HG02938 (cell line): ENCODE data around the gene SLC8A3.

ENCODE experiments used
- ATAC-seq: cut with Tn5 transposase; IDR thresholded peaks from one replicate; pipeline ENCODE4 v1.9.1; 2021; ENCODE audit warnings: mild to moderate bottlenecking, moderate library complexity; ENCODE audit not compliant: unreplicated experiment

The SLC8A3 gene

DNA sequence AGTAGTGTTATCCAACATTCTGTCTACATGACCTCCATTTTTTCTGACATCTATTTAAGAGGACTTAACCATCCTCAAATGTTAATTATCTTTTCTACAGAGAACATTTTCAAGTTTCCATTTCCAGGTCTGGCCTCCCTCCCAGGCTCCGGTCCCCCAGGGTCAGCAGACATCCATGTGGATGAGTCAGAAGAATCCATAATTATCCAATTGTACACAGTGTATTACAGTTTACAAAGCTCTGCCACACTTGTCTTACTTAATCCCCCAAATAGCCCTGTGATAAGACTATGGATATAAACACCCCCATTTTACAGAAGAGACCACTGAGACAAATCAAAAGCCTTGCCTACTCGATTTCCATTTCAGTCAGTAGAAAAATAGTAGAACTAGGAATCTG lies 65.0 kb downstream of the SLC8A3 start:
- ATAC-seq: no peak

DNA sequence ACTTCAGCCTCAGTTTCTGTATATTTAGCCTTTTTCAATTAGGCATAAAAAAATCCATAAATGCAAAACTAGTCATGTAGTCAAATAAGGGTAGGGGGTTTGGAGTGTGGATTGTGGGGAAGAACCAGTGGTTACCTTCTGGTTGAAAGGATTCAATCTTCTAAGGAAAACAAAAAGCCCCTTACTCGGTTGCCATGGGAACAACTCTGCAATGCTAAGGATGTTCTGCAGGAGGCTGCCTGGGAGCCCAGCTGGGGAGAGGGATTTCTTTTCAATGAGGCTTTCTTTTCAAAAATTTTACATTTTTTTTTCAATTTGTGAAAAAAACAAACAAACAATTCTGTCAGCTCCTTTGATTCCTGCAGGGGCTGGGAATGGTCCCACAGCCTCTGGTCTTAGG lies 67.2 kb downstream of the SLC8A3 start:
- no peak for ATAC-seq

DNA sequence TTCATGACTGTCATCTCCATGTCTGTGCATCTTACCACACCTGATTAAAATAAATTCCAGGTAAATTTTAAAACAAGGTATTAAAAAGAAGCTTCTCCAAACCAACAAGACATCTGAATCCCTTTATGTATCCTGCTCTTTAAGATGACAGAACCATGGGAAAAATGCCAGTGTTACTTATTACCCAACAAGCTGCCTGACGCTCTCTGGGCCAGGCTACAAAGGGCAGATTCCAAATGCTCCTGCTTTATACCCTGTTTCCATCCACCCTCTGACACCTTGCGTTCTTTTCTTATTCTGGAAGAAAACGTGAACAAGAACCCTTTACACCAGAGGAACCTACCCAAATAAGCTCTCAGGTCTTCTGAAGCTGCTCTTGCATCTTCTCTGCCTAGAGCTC lies 70.7 kb downstream of the SLC8A3 start:
- no peak for ATAC-seq

DNA sequence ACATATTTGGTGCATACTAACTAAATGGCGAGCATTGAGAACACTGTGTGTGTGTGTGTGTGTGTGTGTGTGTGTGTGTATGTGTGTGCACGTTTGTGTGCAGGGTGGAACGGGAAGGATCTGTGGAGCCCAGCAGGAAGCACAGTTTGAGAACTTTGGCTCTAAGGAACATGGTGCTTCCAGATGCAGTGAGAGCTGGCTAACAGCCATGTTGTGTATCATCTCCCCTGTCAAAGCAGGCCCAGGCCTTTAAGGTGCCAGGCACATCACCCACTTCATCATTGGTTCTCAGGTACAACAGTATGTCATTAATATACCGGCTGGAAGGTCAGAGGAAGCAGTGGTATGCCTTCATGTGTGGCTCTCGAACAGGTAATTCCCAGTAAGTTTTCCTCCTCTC lies 72.5 kb downstream of the SLC8A3 start:
- no peak for ATAC-seq

DNA sequence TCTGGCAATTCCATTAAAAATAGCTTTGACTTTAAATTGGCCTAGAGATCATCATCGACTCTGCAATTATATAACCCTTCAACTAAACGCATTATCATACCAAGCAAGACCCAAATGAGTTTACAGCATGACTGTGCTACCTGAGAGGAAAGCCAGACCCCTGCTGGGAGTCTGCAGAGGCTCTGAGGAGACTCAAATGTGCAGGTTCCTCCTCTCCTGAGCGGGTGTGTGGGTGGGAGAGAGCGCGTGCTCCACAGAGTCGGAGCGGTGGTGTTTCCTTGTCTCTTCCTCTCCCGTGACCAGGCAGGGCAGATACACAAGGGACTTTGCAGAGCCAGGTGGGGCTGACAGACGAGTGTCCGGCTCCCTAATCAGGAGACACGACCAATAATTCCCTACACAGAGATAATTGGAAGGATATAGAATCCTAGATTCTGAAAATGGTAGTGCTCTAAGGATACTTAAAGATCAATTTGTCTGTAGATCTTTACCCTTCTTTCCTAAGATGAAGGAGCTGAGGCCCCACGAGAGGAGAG lies 74.1 kb downstream of the SLC8A3 start:
- ATAC-seq: no peak

DNA sequence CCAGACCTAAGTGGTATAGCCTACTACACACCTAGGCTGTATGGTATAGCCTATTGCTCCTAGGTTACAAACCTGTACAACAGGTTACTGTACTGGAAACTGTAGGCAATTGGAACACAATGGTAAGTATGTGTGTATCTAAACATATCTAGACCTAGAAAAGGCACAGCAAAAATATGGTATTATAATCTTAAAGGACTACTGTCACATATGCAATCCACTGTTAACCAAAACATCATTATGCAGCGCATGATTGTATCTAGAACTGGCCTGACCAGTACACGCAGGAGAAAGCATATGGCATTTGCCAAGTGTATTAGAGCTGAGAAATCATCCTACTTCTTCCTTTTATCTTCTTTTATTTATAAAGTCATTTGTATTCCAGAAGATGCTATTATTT lies 75.5 kb downstream of the SLC8A3 start:
- ATAC-seq: no peak

DNA sequence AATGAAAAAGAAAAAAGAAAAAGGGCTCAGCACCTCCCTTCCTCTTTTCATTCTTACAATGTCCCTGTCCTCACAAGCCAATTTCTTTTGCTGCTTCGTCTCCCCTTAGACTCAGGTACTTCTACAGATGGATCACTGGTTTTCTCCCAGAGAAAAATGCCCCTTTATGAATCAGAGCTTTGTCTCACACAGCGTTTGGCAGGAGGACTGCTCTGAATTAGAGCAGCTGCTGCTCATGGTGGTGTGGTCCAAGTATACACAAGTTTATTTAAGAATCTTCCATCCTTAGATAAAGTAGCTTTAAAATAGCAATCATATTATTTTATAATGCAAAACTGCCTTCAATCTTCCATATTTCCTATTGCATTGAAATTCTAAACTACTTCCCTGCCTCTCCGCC lies 80.3 kb downstream of the SLC8A3 start:
- ATAC-seq: no peak

DNA sequence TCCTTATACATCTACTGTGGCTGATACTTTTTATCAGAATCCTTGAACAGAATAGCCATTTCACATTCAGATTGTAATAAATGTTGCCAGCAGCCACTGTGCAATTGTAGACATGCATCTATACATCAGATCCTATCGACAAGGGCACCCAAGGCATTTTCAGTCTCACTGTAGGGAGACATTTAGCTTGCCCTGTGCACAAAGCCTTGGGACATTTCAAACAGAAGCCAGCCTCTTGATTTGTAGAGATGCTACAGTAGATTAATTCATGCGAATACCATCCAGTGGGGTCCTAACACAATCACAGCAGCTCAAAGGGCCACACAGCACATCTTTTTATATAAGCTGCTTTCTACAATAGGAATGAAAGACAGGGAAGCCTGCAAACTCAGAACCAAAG lies 81.4 kb downstream of the SLC8A3 start:
- ATAC-seq: no peak

DNA sequence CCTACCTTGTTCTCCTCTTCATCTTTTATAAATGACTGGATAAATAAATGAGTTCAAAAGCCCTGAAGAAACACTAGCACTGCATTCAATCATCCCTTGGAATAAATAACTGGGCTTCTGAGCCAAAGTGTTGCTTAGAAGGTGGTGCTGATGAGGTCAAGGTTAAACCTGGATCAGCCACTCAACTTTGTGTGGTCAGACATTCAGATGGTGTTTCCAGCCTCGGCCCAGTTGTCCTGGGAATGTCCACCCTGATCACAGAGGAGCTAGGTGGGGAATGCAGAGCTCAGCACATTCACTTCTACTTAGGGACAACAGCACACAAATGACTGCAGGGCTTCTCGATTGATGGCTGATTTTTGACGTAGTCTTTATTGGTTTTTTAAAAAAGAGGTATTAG lies 88.7 kb downstream of the SLC8A3 start:
- no peak for ATAC-seq

DNA sequence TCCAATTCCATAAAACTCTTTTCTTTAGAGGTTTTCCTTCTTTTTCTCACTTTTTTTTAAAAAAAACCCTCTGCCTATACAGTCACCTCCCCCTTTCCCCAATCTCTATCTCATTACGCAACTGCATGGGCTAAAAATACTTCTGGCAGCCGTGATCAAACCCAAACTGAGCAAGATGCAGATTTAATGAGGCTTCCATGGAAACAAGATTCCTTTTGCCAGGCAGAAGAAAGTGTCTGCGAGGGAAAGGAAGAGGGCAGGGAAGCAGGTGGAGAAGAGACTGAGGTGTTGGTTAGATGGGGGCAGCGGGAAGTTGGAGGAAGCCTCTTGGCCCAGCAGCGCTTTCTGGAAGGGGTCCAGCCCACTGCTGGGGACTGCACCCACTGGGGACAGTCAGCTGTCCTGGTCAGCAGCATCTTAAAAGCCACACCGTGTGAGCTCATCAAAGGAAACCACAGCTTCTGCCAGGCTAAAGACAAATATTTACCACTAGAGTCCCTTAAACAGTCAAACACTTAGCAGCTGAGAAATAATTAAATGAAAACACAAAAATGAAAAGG lies 90.4 kb downstream of the SLC8A3 start:
- ATAC-seq: no peak

DNA sequence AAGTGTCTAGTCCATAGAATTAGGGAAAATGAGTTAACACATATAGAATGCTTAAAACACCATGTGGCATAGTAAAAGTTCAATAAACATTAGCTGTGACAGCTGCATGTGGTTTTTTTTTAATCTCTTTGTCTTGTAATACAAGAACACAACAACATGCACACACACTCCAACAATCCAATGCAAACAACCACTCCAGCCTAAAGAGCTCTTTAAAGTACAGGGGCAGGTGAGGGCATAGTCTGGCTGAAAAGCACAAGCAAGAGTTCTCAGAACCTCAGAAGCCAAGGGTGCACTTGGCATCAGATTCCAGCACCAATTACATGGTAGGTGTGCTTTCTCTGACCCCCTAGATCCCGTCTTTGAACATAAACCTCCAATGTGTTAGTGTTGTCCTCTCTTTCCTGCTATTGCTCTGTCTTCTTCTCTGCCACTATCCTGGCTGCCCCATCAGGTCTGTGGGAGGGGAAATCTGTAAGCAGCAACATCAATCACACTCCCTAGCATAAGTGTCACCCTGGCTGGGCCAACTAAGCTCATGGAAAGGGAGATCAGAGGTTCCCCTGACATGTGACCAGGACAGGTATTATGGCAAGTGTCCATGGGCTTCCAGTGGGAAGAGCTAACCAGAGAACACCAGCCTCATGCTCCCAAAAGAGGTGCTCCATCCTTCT lies 91.0 kb downstream of the SLC8A3 start:
- ATAC-seq: no peak

DNA sequence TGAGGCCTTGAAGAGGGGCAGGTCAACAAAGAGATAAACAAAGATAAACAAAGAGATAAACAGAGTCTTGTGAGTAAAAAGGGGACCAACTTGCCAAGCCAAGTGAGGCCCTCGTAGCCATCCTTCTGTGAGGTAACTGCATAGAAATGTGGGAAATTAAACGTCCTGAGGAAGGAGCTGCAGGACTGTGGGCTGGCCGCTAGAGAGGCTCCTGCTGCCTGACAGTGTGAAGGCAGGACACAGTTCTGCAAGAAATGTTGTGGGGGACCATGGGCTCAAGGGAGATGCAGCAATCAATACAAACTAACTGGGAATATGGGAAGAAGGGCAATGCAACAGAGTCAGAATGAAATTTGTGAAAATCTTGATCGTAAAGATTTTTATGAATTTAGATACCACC lies 91.9 kb downstream of the SLC8A3 start:
- ATAC-seq: no peak

DNA sequence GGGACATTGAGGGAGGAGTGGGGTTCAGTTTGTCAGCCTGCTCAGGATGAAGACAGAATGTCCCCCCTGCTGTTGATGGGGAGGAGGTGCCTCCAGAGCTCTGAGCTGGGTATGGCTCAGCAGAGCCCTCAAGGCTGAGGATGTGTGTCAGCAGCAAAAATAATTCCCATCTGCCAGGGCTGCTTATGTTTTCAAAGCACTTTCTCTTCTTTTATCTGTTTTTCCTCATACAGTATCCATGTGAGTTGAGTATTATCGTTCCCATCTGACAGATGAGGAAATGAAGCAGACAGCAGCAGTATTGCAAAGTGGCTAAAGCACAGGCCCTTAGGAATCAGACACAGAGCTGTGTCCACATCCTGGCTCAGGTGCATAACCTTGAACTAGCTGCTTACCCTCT lies 94.1 kb downstream of the SLC8A3 start:
- ATAC-seq: no peak

DNA sequence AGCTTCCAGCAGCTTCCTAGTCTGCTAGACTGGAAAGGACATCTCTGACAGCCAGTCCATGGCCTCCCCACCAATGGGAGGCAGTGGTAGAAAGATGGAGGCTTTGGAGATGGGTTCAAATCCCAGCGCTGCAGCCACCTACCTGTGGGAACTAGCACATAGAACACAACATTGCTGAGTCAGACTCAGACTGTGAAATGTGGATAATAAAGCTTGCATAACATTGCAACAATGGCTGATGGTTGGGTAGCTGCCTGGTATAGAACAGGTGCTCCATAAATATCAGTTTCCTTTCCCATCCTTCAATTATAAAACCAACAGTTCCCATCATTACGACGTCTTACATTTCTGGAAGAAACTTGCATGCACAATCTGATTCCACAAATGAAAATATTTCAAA lies 94.6 kb downstream of the SLC8A3 start:
- no peak for ATAC-seq

DNA sequence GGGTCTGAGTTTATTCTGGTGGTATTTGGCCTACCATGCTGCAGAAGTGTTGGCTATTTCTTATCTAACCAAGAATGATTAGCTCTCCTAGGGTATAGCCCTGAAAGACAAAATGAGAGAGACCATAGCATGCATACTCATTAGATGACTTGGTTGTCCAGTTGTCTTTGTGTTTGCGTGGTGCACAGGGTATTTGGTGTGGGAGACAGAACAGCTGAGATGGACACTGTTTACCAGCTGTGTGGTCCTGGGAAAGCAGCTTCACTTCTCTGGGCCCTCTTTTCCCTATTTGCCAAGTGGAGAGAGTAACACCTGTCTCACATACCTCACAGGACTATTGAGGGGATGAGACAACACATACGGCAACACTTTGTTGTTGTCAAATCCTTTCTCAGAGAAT lies 95.6 kb downstream of the SLC8A3 start:
- no peak for ATAC-seq

DNA sequence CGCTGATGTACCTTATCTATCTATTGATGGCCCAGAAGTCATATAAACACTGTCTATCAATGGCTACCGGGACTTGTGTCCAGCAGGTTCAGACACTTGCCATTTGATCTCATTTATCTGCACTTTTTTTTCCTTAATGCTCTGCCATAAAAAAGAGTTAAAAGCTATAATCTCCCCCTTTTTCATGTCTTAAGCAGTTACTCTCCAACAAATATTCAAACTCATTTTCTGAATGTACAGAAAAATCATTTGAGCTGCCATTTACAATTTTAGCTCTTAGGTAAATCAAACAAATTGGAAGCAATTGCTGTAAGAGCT lies 101.4 kb downstream of the SLC8A3 start:
- no peak for ATAC-seq

DNA sequence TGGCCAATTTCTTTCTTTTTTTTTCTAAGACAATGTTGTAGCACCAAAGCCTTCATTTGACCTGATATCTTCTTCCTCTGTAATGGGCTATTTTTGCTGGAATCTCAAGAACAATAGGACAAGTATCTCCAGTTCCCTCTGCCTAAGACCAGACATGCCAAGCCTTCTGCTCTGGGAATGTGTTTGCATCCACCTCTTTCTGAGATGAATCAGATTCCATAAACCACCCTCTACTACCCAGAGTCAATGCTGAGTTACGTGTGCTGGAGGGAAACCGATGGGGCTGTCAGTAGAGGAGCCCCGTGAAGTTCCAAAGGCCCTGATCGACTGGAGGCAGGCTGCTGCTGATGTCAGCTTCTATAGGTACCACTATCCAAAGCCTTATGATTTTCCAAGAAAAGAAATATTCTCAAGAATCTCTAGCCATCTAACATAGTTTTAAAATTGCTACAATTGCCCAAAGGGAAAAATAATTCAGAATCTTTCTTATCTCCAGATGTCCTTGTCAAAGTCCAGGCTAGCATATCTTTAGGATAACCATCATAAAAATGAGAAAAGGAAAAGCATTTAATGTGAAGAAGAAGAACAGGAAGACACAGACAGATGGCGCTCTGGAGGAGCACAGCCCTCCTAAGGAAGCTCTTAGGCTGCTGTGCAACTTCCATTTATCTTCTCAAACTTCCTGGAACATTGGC lies 101.9 kb downstream of the SLC8A3 start:
- ATAC-seq: no peak

DNA sequence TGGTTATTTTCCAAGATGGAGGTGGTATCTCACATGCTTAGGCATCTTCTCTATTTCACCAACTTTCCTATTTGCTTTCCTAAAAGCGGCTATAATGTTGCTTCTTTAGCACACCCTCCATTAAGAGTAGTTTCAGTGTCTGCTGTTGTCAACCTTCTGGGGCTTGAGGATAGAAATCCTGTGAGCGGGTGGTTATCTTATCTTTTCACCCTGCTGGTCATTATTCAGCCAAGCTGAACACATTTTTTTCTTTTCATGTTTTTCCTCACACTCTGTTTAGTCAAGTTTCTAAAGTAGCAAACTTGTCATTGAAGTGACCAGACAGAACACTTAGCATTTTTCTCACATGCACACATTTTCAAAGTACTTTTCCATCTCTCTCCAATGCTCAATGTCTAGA lies 104.5 kb downstream of the SLC8A3 start:
- no peak for ATAC-seq

DNA sequence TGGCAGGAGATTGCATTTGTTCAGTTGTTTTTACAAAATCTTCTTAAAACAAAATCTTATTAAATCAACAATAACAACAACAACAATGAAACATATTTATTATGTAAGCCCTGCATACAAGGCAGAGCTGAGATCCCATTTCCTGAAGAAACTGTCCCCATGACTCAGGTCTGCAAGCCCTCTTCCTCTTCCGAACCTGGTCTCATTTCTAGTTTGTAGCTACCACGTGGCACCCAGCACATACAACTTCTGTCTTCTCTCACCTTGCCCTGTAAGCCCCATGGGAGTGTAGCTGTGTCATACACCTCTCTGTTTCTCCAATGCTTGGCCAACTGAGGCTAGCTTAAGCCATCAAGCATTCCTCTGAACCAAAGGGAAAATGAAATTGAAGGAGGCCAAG lies 106.4 kb downstream of the SLC8A3 start:
- no peak for ATAC-seq

DNA sequence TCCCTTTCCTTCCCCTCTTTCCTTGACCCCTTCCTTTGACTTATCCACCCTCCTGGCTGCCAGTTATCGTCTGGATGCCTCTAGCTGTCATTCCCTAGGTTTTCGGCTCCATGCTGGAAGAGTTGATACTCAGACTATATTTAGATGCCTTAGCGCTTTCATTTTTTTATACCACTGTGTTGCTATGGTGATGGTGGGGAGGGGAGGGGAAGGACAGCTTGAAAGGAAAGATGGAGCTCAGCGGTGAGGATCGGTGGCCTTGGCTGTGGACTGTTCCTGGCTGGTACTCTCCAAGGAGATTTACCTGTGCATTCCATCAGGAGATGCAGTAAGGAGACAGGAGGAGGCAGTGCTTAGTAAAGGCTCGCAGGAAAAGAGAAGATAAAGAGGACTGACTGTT lies 108.7 kb downstream of the SLC8A3 start:
- no peak for ATAC-seq

DNA sequence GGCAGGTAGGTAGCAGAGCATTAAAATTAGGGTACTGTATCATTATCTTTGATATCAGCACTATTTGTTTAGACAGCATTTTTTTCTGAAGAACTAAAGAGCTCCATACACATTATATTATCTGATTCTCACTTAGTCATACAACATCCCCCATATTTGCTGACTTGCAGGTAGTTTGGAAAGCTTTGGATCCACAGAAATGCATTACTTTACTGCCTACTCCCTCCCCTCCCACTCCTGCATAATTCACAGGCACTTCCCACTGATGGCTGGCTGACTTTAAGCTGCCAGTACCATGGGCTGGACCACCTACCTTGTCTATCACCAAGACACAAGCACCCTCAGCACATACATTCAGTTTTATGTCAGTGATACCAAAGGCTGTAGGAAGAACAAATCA lies 110.4 kb downstream of the SLC8A3 start:
- ATAC-seq: no peak

DNA sequence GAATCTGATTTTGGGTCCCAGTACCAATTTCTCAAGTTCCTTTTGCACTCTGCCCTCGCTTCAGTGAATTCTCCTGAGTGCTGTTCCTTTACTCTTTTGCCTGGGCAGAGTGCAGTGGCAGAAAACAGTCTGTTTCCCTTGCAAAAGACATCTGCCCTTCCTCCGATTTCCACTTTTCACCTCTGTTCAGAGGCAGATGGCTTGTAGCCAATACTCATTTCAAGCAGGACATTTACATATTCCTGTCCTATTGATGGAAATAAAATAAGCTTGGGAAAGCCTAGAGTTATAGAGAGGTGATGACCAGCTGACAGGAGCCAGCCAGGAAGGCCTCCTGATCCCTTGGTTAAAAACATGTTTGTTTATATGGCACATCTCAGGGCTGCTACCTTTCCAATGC lies 111.0 kb downstream of the SLC8A3 start:
- no peak for ATAC-seq

DNA sequence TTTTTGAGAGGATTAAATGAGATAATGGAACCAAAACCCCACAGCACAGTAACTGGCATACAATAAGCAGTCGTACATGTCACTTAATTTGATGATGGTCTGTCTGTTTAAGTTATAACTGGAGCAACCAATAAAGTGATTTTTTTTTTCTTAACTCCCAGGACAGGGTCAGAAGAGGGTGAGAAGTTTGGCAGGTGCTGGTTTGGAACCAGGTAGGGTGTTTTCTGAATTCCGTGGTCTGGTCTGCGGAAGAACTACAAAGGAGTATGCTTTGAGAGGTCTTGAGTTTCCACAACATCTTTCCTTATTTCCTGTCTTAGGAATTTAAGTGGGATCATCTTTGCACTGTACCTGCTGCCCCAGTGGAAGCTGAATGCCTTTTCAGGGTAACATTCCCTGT lies 111.7 kb downstream of the SLC8A3 start:
- no peak for ATAC-seq
